PC-3 (cell line): ENCODE measurements around the gene ST6GAL1. TPM values are rescaled to one million over a fixed set of nuclear protein-coding genes. Genes with fewer than 3 reads are reported as not detected.
"Not testable (repeated sequence)": the region's sequence is repeated elsewhere in the genome, so short reads cannot be mapped to it uniquely, and the experiment has no call there.

Source experiments
- ATAC-seq: fragments of 200-7000 bp; cut with Tn5 transposase; 2 replicates; pipeline ENCODE4 v1.9.1; 2020; ENCODE audit warnings: mild to moderate bottlenecking, moderate library complexity
- BruUV-seq: library from RNA; stranded (reverse); fragments of 400-500 nt; replicated peaks from 2 replicates; lab custom pipeline; 2021; lab: Mats Ljungman, UMichigan
- CTCF ChIA-PET: fragments of 300-600 bp; sonication (Branson Sonifier 250); formaldehyde crosslinking; loops from one replicate; lab custom pipeline; 2022; ENCODE audit warnings: antibody characterized with exemption; lab: Charles Lee
- POLR2A ChIA-PET: fragments of 300-600 bp; sonication (Branson Sonifier 250); formaldehyde crosslinking; loops from one replicate; lab custom pipeline; 2022; ENCODE audit warnings: antibody characterized with exemption; ENCODE audit not compliant: unreplicated experiment; lab: Charles Lee
- DNase-seq: peaks from one replicate; pipeline ENCODE4 v3.0.0-alpha.2; 2015
- H2AFZ ChIP-seq: fragments of 300-600 bp; sonication (generic); 2 replicates; pipeline ENCODE4 v1.6.0; 2016; ENCODE audit warnings: antibody characterized with exemption, low read length
- H3F3A ChIP-seq: fragments of 300-600 bp; sonication (generic); one replicate; pipeline ENCODE4 v1.6.0; 2017; ENCODE audit warnings: antibody characterized with exemption, low read length, control low read depth, mild to moderate bottlenecking; ENCODE audit not compliant: unreplicated experiment
- H3K27ac ChIP-seq: fragments of 300-600 bp; sonication (generic); 2 replicates; pipeline ENCODE4 v1.5.1; 2016; ENCODE audit warnings: mild to moderate bottlenecking, low read length
- H3K27me3 ChIP-seq: fragments of 300-600 bp; sonication (generic); 2 replicates; pipeline ENCODE4 v1.6.1; 2016; ENCODE audit warnings: low read length, mixed read lengths
- H3K36me3 ChIP-seq: fragments of 300-600 bp; sonication (generic); 2 replicates; pipeline ENCODE4 v1.6.1; 2016; ENCODE audit warnings: low read depth, mixed run types, low read length, mixed read lengths
- H3K4me1 ChIP-seq: fragments of 300-600 bp; sonication (generic); 2 replicates; pipeline ENCODE4 v1.5.1; 2016; ENCODE audit warnings: low read length; ENCODE audit not compliant: insufficient read depth
- H3K4me2 ChIP-seq: fragments of 300-600 bp; sonication (generic); 2 replicates; pipeline ENCODE4 v1.6.0; 2016; ENCODE audit warnings: low read length
- H3K4me3 ChIP-seq: fragments of 300-600 bp; sonication (generic); 2 replicates; pipeline ENCODE4 v1.5.1; 2016; ENCODE audit warnings: mild to moderate bottlenecking, low read length, mixed read lengths
- H3K79me2 ChIP-seq: fragments of 300-600 bp; sonication (generic); 2 replicates; pipeline ENCODE4 v1.6.1; 2017; ENCODE audit warnings: low read length, mixed read lengths
- H3K9ac ChIP-seq: fragments of 300-600 bp; sonication (generic); 2 replicates; pipeline ENCODE4 v1.6.0; 2016; ENCODE audit warnings: mild to moderate bottlenecking, low read length
- H3K9me2 ChIP-seq: fragments of 300-600 bp; sonication (generic); replicated peaks from 2 replicates; pipeline ENCODE4 v1.6.1; 2016; ENCODE audit warnings: mixed run types, low read length, mixed read lengths
- H3K9me3 ChIP-seq: fragments of 300-600 bp; sonication (generic); 2 replicates; pipeline ENCODE4 v1.6.1; 2016; ENCODE audit warnings: low read length, mixed read lengths
- H4K20me1 ChIP-seq: fragments of 300-600 bp; sonication (generic); 2 replicates; pipeline ENCODE4 v1.6.1; 2016; ENCODE audit warnings: low read length, mixed read lengths
- CTCF ChIP-seq: fragments of 300-600 bp; sonication (generic); conservative IDR thresholded peaks from 2 replicates; pipeline ENCODE4 v1.5.1; 2017; ENCODE audit warnings: antibody characterized with exemption, low read depth, mild to moderate bottlenecking, low read length
- EZH2 ChIP-seq: fragments of 300-600 bp; sonication (generic); IDR thresholded peaks from one replicate; pipeline ENCODE4 v1.6.1; 2017; ENCODE audit warnings: antibody characterized with exemption, mild to moderate bottlenecking, low read length; ENCODE audit not compliant: unreplicated experiment
- EZH2phosphoT487 ChIP-seq: fragments of 300-600 bp; sonication (generic); IDR thresholded peaks from 2 replicates; pipeline ENCODE4 v1.6.1; 2018; ENCODE audit warnings: mild to moderate bottlenecking, antibody characterized with exemption, low read length, borderline replicate concordance
- intact Hi-C: fragments of 100-400 bp; cut with micrococcal nuclease; formaldehyde crosslinking; loops from 2 replicates; pipeline ENCODE4 v1.9.0; 2023
- total RNA-seq: library from RNA; depleted of rRNA; stranded (reverse); fragments of >200 nt; gene quantifications from 2 replicates; pipeline ENCODE4 v1.2.3, GENCODE V29; 2014

The ST6GAL1 gene
- total RNA-seq, 1 experiment from 2014 or later, result 9.4 TPM

GRCh38 chr3:186990277-186990676, 60.0 kb downstream of the ST6GAL1 start:
- ATAC-seq, result no peak
- H3K79me2 ChIP-seq, result no peaks in the 10 kb centered on the region
- peak; percentile 18 for DNase-seq
- H4K20me1 ChIP-seq, result no peaks in the 10 kb centered on the region
- CTCF ChIA-PET, result no interaction called here
- no peaks in the 10 kb centered on the region for H3K9me2 ChIP-seq
- peak overlapping the region; percentile 46 for H3K4me2 ChIP-seq
- no peaks in the 10 kb centered on the region for H3K27me3 ChIP-seq
- H2AFZ ChIP-seq, result no peak overlapping the region
- no peak for TF ChIP-seq CTCF
- no peak for TF ChIP-seq EZH2phosphoT487
- TF ChIP-seq EZH2, result no peak
- POLR2A ChIA-PET, result no interaction called here
- H3K9me3 ChIP-seq, result no peaks in the 10 kb centered on the region
- H3K36me3 ChIP-seq, result 0 out of 2 replicates have a peak, but pooled peaks cover 3% of the 10 kb centered on the region
- H3F3A ChIP-seq, result no peaks in the 10 kb centered on the region
- intact Hi-C loops, result loop anchor here (2.0 kb wide), 1 partner anchor 73 kb away; no protein-coding TSS in a partner anchor
- peaks cover 38% of the 10 kb centered on the region for H3K4me1 ChIP-seq
- BruUV-seq, result no TSS peak
- H3K4me3 ChIP-seq, result no peak overlapping the region
- H3K9ac ChIP-seq, result peak overlapping the region; percentile 40
- peak overlapping the region; percentile 91 for H3K27ac ChIP-seq

GRCh38 chr3:186990878-186991308, 60.6 kb downstream of the ST6GAL1 start:
- intact Hi-C loops, result loop anchor here (2.0 kb wide), 1 partner anchor 72 kb away; no protein-coding TSS in a partner anchor
- peak; percentile 89 for ATAC-seq
- H3K27me3 ChIP-seq, result no peaks in the 10 kb centered on the region
- no peak overlapping the region for H3K4me3 ChIP-seq
- H2AFZ ChIP-seq, result no peak overlapping the region
- ChIA-PET POLR2A (no interaction called here), CTCF (no interaction called here)
- peak overlapping the region; percentile 27; the same call in 1 of the 2 replicates for H3K4me2 ChIP-seq
- H3F3A ChIP-seq, result no peaks in the 10 kb centered on the region
- peak overlapping the region; percentile 47 for H3K9ac ChIP-seq
- BruUV-seq, result no TSS peak
- H3K36me3 ChIP-seq, result 0 out of 2 replicates have a peak, but pooled peaks cover 3% of the 10 kb centered on the region
- TF ChIP-seq CTCF (no peak), EZH2phosphoT487 (no peak), EZH2 (no peak)
- H3K9me2 ChIP-seq, result no peaks in the 10 kb centered on the region
- no peaks in the 10 kb centered on the region for H3K9me3 ChIP-seq
- H4K20me1 ChIP-seq, result no peaks in the 10 kb centered on the region
- peak overlapping the region; percentile 91 for H3K27ac ChIP-seq
- peaks cover 33% of the 10 kb centered on the region for H3K4me1 ChIP-seq
- peak; percentile 94 for DNase-seq
- no peaks in the 10 kb centered on the region for H3K79me2 ChIP-seq

- ChIA-PET POLR2A (no interaction called here), CTCF (no interaction called here)
- BruUV-seq, result no TSS peak
- peak overlapping the region; percentile 91 for H3K27ac ChIP-seq
- no peaks in the 10 kb centered on the region for H4K20me1 ChIP-seq
- no peak overlapping the region for H2AFZ ChIP-seq
- no peaks in the 10 kb centered on the region for H3K9me3 ChIP-seq
- no peaks in the 10 kb centered on the region for H3K27me3 ChIP-seq
- H3K4me1 ChIP-seq, result peaks cover 27% of the 10 kb centered on the region
- H3K4me3 ChIP-seq, result no peak overlapping the region
- intact Hi-C loops, result loop anchor here (2.0 kb wide), 1 partner anchor 71 kb away; no protein-coding TSS in a partner anchor
- H3K36me3 ChIP-seq, result 0 out of 2 replicates have a peak, but pooled peaks cover 3% of the 10 kb centered on the region
- no peaks in the 10 kb centered on the region for H3F3A ChIP-seq
- DNase-seq, result peak; percentile 28
- TF ChIP-seq EZH2 (no peak), EZH2phosphoT487 (no peak), CTCF (no peak)
- no peak for ATAC-seq
- H3K9me2 ChIP-seq, result no peaks in the 10 kb centered on the region
- H3K9ac ChIP-seq, result peak overlapping the region; percentile 47; the same call in 1 of the 2 replicates
- no peaks in the 10 kb centered on the region for H3K79me2 ChIP-seq
- H3K4me2 ChIP-seq, result peak overlapping the region; percentile 27; the same call in 1 of the 2 replicates
These were observed 61.1 kb downstream of the ST6GAL1 start for GRCh38 chr3:186991470-186991869.

GRCh38 chr3:186992096-186992495, 61.8 kb downstream of the ST6GAL1 start:
- peaks cover 24% of the 10 kb centered on the region for H3K4me1 ChIP-seq
- H3K36me3 ChIP-seq, H3K9ac ChIP-seq, H2AFZ ChIP-seq, intact Hi-C loops, H3K79me2 ChIP-seq, DNase-seq, POLR2A ChIA-PET, H4K20me1 ChIP-seq, H3F3A ChIP-seq, H3K9me2 ChIP-seq, H3K4me3 ChIP-seq, H3K9me3 ChIP-seq, ATAC-seq, BruUV-seq, CTCF ChIA-PET, H3K27me3 ChIP-seq: not testable (repeated sequence)
- H3K4me2 ChIP-seq, result 0 out of 2 replicates have a peak overlapping the region, but pooled peaks have one; percentile 27
- peak overlapping the region; percentile 91 for H3K27ac ChIP-seq
